Esophagus (tissue), 2 donors: Measurements from ENCODE around the gene SLC28A1. TPM values are rescaled to one million over a fixed set of nuclear protein-coding genes. Genes with fewer than 3 reads are reported as not detected.

Source experiments
- H3K27ac ChIP-seq, 2 donors: one replicate each; pipeline ENCODE4 v1.5.1; 2013; ENCODE audit warnings: low read depth in 2 of 2, mild to moderate bottlenecking in 2 of 2, inconsistent platforms in 1 of 2, low read length in 1 of 2, moderate library complexity in 1 of 2
- H3K27me3 ChIP-seq, 2 donors: one replicate each; pipeline ENCODE4 v1.6.1; 2013; ENCODE audit warnings: low read length in 2 of 2, control low read depth in 1 of 2, mild to moderate bottlenecking in 1 of 2; ENCODE audit not compliant: insufficient read depth in 2 of 2, control insufficient read depth in 1 of 2
- H3K36me3 ChIP-seq, 2 donors: one replicate each; pipeline ENCODE4 v1.6.1; 2013; ENCODE audit warnings: low read length in 1 of 2; ENCODE audit not compliant: control insufficient read depth in 2 of 2, insufficient read depth in 2 of 2
- H3K4me1 ChIP-seq, 2 donors: one replicate each; pipeline ENCODE4 v1.6.1; 2013; ENCODE audit warnings: low read length in 1 of 2; ENCODE audit not compliant: control insufficient read depth in 2 of 2, insufficient read depth in 2 of 2
- H3K4me3 ChIP-seq, 2 donors: one replicate each; pipeline ENCODE4 v1.5.1; 2013; ENCODE audit warnings: low read length in 2 of 2, mild to moderate bottlenecking in 2 of 2, low read depth in 1 of 2, moderate library complexity in 1 of 2
- H3K9me3 ChIP-seq, 2 donors: one replicate each; pipeline ENCODE4 v1.6.1; 2013; ENCODE audit warnings: mild to moderate bottlenecking in 2 of 2, low read depth in 1 of 2, low read length in 1 of 2, moderate library complexity in 1 of 2; ENCODE audit not compliant: control insufficient read depth in 2 of 2, insufficient read depth in 1 of 2
- WGBS, 2 donors: extraction: QIAGEN DNeasy Blood & Tissue Kit; methylation state at CpG; one replicate each; pipeline ENCODE4 v1.1.7; 2013; 5-methylcytosine and 5-hydroxymethylcytosine counted together
- polyA plus RNA-seq, 2 donors: library from polyadenylated mRNA; stranded (reverse); fragments of 200-250 nt; gene quantifications; one replicate each; pipeline ENCODE4 v1.2.3, GENCODE V29; 2013
- donor health status: healthy with polysubstance abuse.
- donor health status: Bipolar disorder and iron deficiency.

Gene SLC28A1
- polyA plus RNA-seq, 2 donors = 0.02 to 0.08 TPM

GRCh38 chr15:84953136-84953535 lies 68.7 kb downstream of the SLC28A1 start:
- Histone ChIP-seq H3K27ac (no peak overlapping the region), H3K4me1 (no peaks in the 10 kb centered on the region), H3K4me3 (no peak overlapping the region), H3K9me3 (peaks cover 0 to 3% of the 10 kb centered on the region in 2 donors), H3K27me3 (no peaks in the 10 kb centered on the region), H3K36me3 (no peaks in the 10 kb centered on the region)
- 83 to 84% methylated on average over 4 of the region's 4 CpGs for WGBS, 2 donors

DNA sequence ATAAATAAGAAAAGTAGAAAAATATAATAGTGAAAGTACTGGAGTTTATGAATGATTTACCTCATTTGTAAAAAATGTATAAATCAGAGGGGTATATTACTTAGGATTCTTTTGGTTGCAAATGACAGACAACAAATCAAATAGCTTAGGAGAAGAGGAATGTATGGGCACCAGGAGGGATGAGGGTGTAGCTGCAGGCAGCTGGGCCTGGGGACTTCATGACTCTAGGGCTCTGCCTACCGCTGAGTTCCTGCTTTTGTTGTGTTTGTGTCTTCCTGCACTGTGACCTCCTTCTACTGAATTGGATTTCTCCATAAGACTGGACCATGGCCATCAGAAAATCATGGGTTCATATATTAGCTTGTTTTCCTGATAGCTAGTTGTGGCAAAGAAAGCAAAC lies 69.3 kb downstream of the SLC28A1 start:
- WGBS, 2 donors = 67 to 69% methylated on average over 1 of the region's 1 CpG
- Histone ChIP-seq H3K27me3 (no peaks in the 10 kb centered on the region), H3K36me3 (no peaks in the 10 kb centered on the region), H3K9me3 (peaks cover 0 to 3% of the 10 kb centered on the region in 2 donors), H3K4me1 (no peaks in the 10 kb centered on the region), H3K4me3 (no peak overlapping the region), H3K27ac (no peak overlapping the region)

- WGBS, 2 donors = 24 to 25% methylated on average over 15 of the region's 15 CpGs
- Histone ChIP-seq H3K9me3 (peaks cover 0 to 3% of the 10 kb centered on the region in 2 donors), H3K36me3 (no peaks in the 10 kb centered on the region)
Observed at GRCh38 chr15:84955089-84955848, 70.8 kb downstream of the SLC28A1 start.

GRCh38 chr15:84956199-84956598 lies 71.7 kb downstream of the SLC28A1 start:
- 90 to 91% methylated on average over 2 of the region's 2 CpGs for WGBS, 2 donors

More at GRCh38 chr15:84955089-84955848, 70.8 kb downstream of the SLC28A1 start:
- H3K27me3 ChIP-seq = no peaks in the 10 kb centered on the region
- no peak overlapping the region for H3K4me3 ChIP-seq
- no peaks in the 10 kb centered on the region for H3K4me1 ChIP-seq
- H3K27ac ChIP-seq = no peak overlapping the region

GRCh38 chr15:84960391-84961113 lies 76.1 kb downstream of the SLC28A1 start:
- H3K4me3 ChIP-seq = no peak overlapping the region
- H3K27me3 ChIP-seq = no peaks in the 10 kb centered on the region
- 80 to 87% methylated on average over 13 of the region's 13 CpGs for WGBS, 2 donors
- H3K4me1 ChIP-seq = peaks cover 0 to 10% of the 10 kb centered on the region in 2 donors
- no peaks in the 10 kb centered on the region for H3K36me3 ChIP-seq
- H3K9me3 ChIP-seq = peaks cover 1 to 3% of the 10 kb centered on the region in 2 donors
- no peak overlapping the region for H3K27ac ChIP-seq

More at GRCh38 chr15:84956199-84956598, 71.7 kb downstream of the SLC28A1 start:
- no peak overlapping the region for H3K4me3 ChIP-seq
- no peak overlapping the region for H3K27ac ChIP-seq
- H3K9me3 ChIP-seq = peaks cover 0 to 3% of the 10 kb centered on the region in 2 donors
- no peaks in the 10 kb centered on the region for H3K4me1 ChIP-seq
- no peaks in the 10 kb centered on the region for H3K36me3 ChIP-seq
- H3K27me3 ChIP-seq = no peaks in the 10 kb centered on the region

DNA sequence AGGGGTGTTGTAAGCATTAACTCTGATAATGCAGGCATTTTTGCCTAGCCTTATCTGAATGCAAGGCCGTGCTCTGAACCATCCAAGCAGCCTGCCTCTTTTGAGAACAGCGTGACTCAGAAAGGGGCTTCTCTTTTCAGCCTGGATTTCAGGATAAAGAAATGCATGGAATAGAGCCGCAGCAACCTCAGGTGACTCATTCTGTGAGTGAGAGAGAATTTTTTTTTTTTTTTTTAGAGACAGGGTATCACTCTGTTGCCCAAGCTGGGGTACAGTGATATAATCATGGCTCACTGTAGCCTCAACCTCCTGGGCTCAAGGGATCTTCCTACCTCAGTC lies 76.6 kb downstream of the SLC28A1 start:
- Histone ChIP-seq H3K4me1 (peaks cover 0 to 10% of the 10 kb centered on the region in 2 donors), H3K27ac (no peak overlapping the region), H3K9me3 (peaks cover 1 to 3% of the 10 kb centered on the region in 2 donors), H3K27me3 (no peaks in the 10 kb centered on the region), H3K36me3 (no peaks in the 10 kb centered on the region), H3K4me3 (no peak overlapping the region)
- 80% methylated on average over 3 of the region's 3 CpGs for WGBS, 2 donors

DNA sequence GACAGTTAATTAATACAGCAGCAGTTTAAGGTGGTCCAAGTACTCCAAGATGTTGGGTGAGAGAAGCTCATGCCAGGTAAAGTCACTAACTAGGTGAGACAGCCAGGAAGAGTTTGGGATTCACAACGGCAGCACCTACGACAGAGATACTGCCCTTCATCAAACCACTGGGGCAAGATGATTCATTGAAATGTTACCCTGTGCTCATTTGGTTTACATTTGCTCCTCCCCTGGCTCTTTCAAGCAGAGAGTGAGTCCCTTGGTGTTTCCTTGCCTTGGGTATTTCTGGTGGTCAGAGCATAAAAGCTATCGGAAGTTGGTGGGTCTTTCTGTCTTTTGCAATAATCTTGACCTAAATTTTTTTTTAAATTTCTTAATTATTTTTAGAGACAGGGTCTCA lies 77.2 kb downstream of the SLC28A1 start:
- H3K4me1 ChIP-seq = peaks cover 0 to 10% of the 10 kb centered on the region in 2 donors
- peaks cover 1 to 3% of the 10 kb centered on the region in 2 donors for H3K9me3 ChIP-seq
- H3K36me3 ChIP-seq = no peaks in the 10 kb centered on the region
- no peaks in the 10 kb centered on the region for H3K27me3 ChIP-seq
- 81 to 89% methylated on average over 3 of the region's 3 CpGs for WGBS, 2 donors
- H3K4me3 ChIP-seq = no peak overlapping the region
- no peak overlapping the region for H3K27ac ChIP-seq

DNA sequence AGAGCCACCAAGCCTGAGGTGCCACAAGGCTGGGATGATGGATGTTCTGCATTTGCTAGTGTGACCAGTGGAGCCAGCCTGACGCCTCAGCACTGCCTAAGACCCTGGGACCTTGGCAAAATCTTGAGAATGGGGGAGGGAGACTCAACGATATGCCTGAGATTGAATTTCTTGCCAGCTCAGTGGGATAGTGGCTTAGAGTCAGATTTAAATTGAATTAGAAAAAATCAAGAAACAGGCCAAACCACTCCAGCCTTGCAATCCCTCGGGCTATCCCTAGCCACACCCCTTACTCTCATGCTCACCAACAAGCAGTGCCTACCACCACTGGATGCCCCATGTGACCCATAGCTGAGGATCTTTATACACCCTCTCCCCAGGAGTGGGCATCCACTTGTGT lies 78.5 kb downstream of the SLC28A1 start:
- WGBS, 2 donors = 47 to 58% methylated on average over 3 of the region's 3 CpGs
- H3K36me3 ChIP-seq = no peaks in the 10 kb centered on the region

DNA sequence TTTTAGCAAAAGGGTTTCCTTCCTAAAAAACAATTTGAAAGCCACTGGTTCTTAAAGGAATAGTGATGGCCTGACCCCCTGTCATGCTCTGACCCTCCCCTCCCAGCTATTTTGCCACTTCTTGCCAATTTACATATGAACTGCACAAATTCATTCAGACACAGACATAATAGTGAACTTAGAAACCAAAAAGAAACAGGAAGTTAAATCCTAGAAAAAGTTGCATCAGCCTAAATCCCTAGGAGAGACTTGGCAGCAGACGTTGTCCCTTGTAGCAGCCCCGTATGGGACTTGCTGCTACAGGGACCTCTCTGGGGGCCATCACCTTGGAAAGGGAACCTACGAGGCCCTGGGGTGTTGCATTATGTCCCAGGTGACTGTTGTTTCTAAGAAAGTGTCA lies 82.9 kb downstream of the SLC28A1 start:
- Histone ChIP-seq H3K27me3 (no peaks in the 10 kb centered on the region), H3K4me3 (no peak overlapping the region), H3K27ac (no peak overlapping the region), H3K9me3 (peaks cover 1 to 3% of the 10 kb centered on the region in 2 donors), H3K36me3 (no peaks in the 10 kb centered on the region), H3K4me1 (peaks cover 0 to 10% of the 10 kb centered on the region in 2 donors)
- 44 to 52% methylated on average over 3 of the region's 3 CpGs for WGBS, 2 donors

More for the DNA sequence above, 78.5 kb downstream of the SLC28A1 start:
- H3K9me3 ChIP-seq = peaks cover 1 to 3% of the 10 kb centered on the region in 2 donors
- no peaks in the 10 kb centered on the region for H3K27me3 ChIP-seq
- H3K27ac ChIP-seq = no peak overlapping the region
- H3K4me1 ChIP-seq = peaks cover 0 to 10% of the 10 kb centered on the region in 2 donors
- H3K4me3 ChIP-seq = no peak overlapping the region
